Pancreas (tissue), 10 donors: ENCODE measurements around the gene SASH1. TPM values are rescaled to one million over a fixed set of nuclear protein-coding genes. Genes with fewer than 3 reads are reported as not detected.

Experiments
- ATAC-seq, 4 donors: fragments of 200-7000 bp; cut with Tn5 transposase; one replicate each; pipeline versions ENCODE4 v1.8.0 to v1.9.1; 2020; ENCODE audit warnings: mild to moderate bottlenecking in 4 of 4, moderate library complexity in 4 of 4
- DNase-seq, 6 donors: peaks; one replicate each; pipeline ENCODE4 v3.0.0-alpha.2; 2020
- FAIRE-seq: peaks from 2 replicates; lab custom pipeline; 2012; peaks lifted over from hg19 to GRCh38; lab: Jason Lieb, UNC
- H3K27ac ChIP-seq, 4 donors: fragments of 200-600 bp; sonication (generic); 1 replicate in 3 of 4; 2 replicates in 1 of 4; pipeline versions ENCODE4 v1.5.0 to v1.8.0; 2020
- H3K27me3 ChIP-seq, 4 donors: fragments of 200-600 bp; one replicate each; pipeline ENCODE4 v1.8.0; 2021
- H3K36me3 ChIP-seq, 3 donors: fragments of 200-600 bp; sonication (generic) in 1 of 3; one replicate each; pipeline versions ENCODE4 v1.5.0 to v1.8.0; 2020 to 2021
- H3K4me1 ChIP-seq, 3 donors: fragments of 200-600 bp; one replicate each; pipeline ENCODE4 v1.8.0; 2021
- H3K4me3 ChIP-seq, 4 donors: fragments of 200-600 bp; sonication (generic) in 2 of 4; one replicate each; pipeline versions ENCODE4 v1.5.0 to v1.8.0; 2020 to 2021
- H3K9me3 ChIP-seq, 4 donors: fragments of 200-600 bp; one replicate each; pipeline ENCODE4 v1.8.0; 2021
- WGBS, 2 donors: extraction: QIAGEN DNeasy Blood & Tissue Kit; methylation state at CpG; one replicate each; pipeline ENCODE4 v1.1.7; 2013; 5-methylcytosine and 5-hydroxymethylcytosine counted together
- intact Hi-C, 3 donors: fragments of 100-400 bp; cut with DNase I; formaldehyde crosslinking; loops; one replicate each; pipeline versions ENCODE4 v1.11.1 to v1.14.2; 2022
- polyA plus RNA-seq, 2 donors: library from polyadenylated mRNA; stranded (reverse); fragments of 200-250 nt; gene quantifications; one replicate each; pipeline ENCODE4 v1.2.3, GENCODE V29; 2013
- total RNA-seq, 6 donors: library from RNA; stranded (reverse); fragmentation: NEBNext Ultra II Directional in 4 of 6; extraction: Animal tissue kit (Norgen Biotek cat#: 25700) in 4 of 6; gene quantifications; one replicate each; pipeline versions ENCODE4 v1.2.1 to v1.2.4, GENCODE V29; 2021 to 2023
- TF ChIP-seq, protein P1 (sequence below), 4 donors: fragments of 200-600 bp; sonication (generic) in 3 of 4; IDR thresholded peaks; one replicate each; pipeline versions ENCODE4 v1.5.0 to v1.8.0; 2021; ENCODE audit warnings: antibody characterized with exemption in 4 of 4
- donor health status: healthy with polysubstance abuse.
- donor health status: DM: no; HTN: no; CAD: no; lungs with moderate emphysema.
- donor health status: DM: no; HTN: no; CAD: no.
- donor health status: control.
- donor health status: control.
- donor health status: Bipolar disorder and iron deficiency.
- donor health status: DM: yes; HTN: yes; CAD: no.
- donor health status: DM: no; HTN: no; CAD: no.
- donor health status: DM: no; HTN: no; CAD: no.
- donor health status: DM: yes; HTN: yes; CAD: no.

SASH1 gene
- total and polyA plus RNA-seq, 8 donors, result 5.1 to 15.3 (median 8.9) TPM

DNA sequence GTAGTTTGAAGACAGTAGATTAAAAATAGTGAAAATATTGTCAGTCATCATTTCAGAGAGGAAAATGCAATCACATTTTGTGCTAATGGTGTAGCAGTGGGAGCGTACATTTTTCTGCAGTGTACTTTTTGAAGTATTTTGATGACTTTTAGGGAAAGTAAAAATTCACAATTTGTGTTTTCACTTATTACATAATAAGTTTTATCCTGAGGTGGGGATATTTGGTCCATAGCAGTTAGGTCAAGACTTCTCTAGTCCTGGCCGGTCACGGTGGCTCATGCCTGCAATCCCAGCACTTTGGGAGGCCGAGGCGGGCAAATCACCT, 122.3 kb downstream of the SASH1 start:
- no peaks in the 10 kb centered on the region for H3K27me3 ChIP-seq
- DNase-seq, result no peak
- no peaks in the 10 kb centered on the region for H3K9me3 ChIP-seq
- WGBS, 2 donors, result 65 to 71% methylated on average over 5 of the region's 5 CpGs
- H3K36me3 ChIP-seq, result no peaks in the 10 kb centered on the region
- peaks cover 0 to 4% (median 0%) of the 10 kb centered on the region in 3 donors for H3K4me1 ChIP-seq
- FAIRE-seq, result no peak
- no peak overlapping the region for H3K4me3 ChIP-seq
- TF ChIP-seq, protein P1, sequence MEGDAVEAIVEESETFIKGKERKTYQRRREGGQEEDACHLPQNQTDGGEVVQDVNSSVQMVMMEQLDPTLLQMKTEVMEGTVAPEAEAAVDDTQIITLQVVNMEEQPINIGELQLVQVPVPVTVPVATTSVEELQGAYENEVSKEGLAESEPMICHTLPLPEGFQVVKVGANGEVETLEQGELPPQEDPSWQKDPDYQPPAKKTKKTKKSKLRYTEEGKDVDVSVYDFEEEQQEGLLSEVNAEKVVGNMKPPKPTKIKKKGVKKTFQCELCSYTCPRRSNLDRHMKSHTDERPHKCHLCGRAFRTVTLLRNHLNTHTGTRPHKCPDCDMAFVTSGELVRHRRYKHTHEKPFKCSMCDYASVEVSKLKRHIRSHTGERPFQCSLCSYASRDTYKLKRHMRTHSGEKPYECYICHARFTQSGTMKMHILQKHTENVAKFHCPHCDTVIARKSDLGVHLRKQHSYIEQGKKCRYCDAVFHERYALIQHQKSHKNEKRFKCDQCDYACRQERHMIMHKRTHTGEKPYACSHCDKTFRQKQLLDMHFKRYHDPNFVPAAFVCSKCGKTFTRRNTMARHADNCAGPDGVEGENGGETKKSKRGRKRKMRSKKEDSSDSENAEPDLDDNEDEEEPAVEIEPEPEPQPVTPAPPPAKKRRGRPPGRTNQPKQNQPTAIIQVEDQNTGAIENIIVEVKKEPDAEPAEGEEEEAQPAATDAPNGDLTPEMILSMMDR (IDR thresholded peaks at IDR 0.05), result no peak
- no peak for ATAC-seq
- H3K27ac ChIP-seq, result no peak overlapping the region
- intact Hi-C loops, result no loop called here

DNA sequence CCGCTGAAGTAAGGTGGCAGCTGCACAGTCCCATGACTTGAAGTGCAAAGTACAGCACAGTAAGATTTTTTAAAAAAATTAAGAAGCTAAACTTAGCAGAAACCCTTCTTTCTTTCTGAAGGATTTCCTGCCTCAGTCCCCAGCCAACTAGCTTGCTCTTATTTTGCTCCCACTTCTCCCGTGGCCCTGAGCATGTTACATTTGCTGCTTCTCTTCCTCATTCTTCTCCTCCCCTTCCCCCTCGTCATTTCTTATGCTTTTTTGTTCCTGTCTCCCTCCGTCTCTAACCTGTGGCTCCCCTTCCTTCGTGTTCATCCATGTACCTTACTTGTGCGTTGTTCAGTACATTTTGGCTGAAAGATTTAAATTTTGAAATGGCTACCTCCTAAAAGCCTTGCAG, 123.0 kb downstream of the SASH1 start:
- H3K36me3 ChIP-seq, result no peaks in the 10 kb centered on the region
- ATAC-seq (peak in 3 of 4 donors; percentile 33 to 69 (median 60)), DNase-seq (no peak), FAIRE-seq (no peak)
- no peak overlapping the region for H3K4me3 ChIP-seq
- H3K27ac ChIP-seq, result peak overlapping the region in 2 of 4 donors; percentile 1 to 13
- H3K27me3 ChIP-seq, result no peaks in the 10 kb centered on the region
- WGBS, 2 donors, result 53 to 61% methylated on average over 6 of the region's 6 CpGs
- no peaks in the 10 kb centered on the region for H3K9me3 ChIP-seq
- peaks cover 0 to 4% (median 0%) of the 10 kb centered on the region in 3 donors for H3K4me1 ChIP-seq
- intact Hi-C loops, result no loop called here
- TF ChIP-seq, protein P1 (IDR thresholded peaks at IDR 0.05), result no peak

DNA sequence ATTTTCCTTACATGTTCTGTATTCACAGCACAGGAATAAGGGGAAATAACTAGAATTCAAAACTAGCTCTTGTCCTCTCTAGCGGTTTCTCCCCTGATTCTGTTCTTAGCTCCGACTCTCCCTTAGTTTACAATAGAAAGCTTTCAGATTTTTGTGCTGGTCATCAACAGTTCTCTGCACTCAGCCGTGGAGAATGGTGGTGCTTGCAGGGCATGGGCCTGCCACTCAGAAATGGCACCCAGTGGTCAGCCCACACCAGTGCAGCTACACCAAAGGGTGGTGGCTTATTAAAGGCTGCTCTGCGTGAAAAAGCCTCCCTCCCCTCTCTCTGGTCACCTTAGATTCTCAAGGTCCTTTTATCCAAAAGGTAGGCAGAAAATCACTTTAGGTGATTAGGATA, 123.5 kb downstream of the SASH1 start:
- no peaks in the 10 kb centered on the region for H3K36me3 ChIP-seq
- no peaks in the 10 kb centered on the region for H3K9me3 ChIP-seq
- peak overlapping the region in 2 of 4 donors; percentile 1 to 13 for H3K27ac ChIP-seq
- ATAC-seq (peak in 1 of 4 donors; percentile 27), FAIRE-seq (no peak), DNase-seq (no peak)
- peaks cover 0 to 4% (median 0%) of the 10 kb centered on the region in 3 donors for H3K4me1 ChIP-seq
- no peaks in the 10 kb centered on the region for H3K27me3 ChIP-seq
- H3K4me3 ChIP-seq, result no peak overlapping the region
- TF ChIP-seq, protein P1 (IDR thresholded peaks at IDR 0.05), result no peak
- intact Hi-C loops, result no loop called here
- WGBS, 2 donors, result 67 to 68% methylated on average over 4 of the region's 4 CpGs

DNA sequence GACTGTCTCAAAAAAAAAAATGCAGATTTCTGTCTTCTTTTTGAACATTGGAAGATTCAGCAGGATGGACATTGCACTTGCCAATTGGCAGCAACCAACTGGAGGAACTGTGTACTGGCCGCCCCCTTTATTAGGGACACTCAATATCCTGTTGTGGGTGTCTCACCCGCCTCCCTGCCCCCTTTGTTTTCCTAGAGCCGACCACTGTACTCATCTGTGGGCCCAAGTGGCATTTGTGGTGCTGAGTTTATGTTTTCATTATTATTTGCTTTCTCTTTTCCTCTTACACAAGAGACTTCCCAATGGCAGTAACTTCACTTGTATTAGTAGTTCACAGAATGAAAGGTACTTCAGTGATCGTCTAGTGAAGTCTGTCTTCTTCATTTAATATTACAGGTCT, 125.3 kb downstream of the SASH1 start:
- Histone ChIP-seq H3K27me3 (no peaks in the 10 kb centered on the region), H3K36me3 (no peaks in the 10 kb centered on the region), H3K27ac (no peak overlapping the region), H3K4me3 (no peak overlapping the region), H3K9me3 (no peaks in the 10 kb centered on the region), H3K4me1 (peaks cover 0 to 4% (median 0%) of the 10 kb centered on the region in 3 donors)
- 72 to 73% methylated on average over 4 of the region's 4 CpGs for WGBS, 2 donors
- TF ChIP-seq, protein P1 (IDR thresholded peaks at IDR 0.05), result no peak
- ATAC-seq, result no peak
- no peak for DNase-seq
- FAIRE-seq, result no peak
- intact Hi-C loops, result no loop called here

DNA sequence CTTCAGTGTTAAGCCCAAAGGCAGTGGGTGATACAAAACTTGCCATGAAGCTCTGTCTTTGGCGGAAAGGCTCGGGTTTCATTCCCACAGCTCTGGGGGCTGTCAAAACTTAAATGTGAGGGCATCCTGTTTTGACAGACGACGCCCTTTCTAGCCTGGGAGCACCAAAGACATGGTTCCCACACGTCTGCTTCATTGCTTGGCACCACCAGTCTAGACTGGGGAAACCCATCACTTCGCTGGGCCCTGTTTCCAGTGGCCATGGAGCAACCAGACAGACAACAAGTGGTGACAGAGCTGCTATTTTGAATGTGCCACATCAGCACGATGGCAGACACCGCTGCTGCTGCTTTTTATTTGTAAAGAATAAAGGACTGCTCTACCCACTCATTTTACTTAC, 127.5 kb downstream of the SASH1 start:
- peaks cover 0 to 9% (median 0%) of the 10 kb centered on the region in 3 donors for H3K36me3 ChIP-seq
- intact Hi-C loops, result no loop called here
- WGBS, 2 donors, result 92 to 93% methylated on average over 8 of the region's 8 CpGs
- H3K27me3 ChIP-seq, result no peaks in the 10 kb centered on the region
- no peaks in the 10 kb centered on the region for H3K4me1 ChIP-seq
- H3K27ac ChIP-seq, result no peak overlapping the region
- ATAC-seq (no peak), FAIRE-seq (no peak), DNase-seq (no peak)
- H3K4me3 ChIP-seq, result no peak overlapping the region
- TF ChIP-seq, protein P1 (IDR thresholded peaks at IDR 0.05), result no peak
- no peaks in the 10 kb centered on the region for H3K9me3 ChIP-seq
